SU-DHL-6 (cell line): ENCODE data around the gene TBCK.
"Not testable (repeated sequence)": the region's sequence is repeated elsewhere in the genome, so short reads cannot be mapped to it uniquely, and the experiment has no call there.

ENCODE experiments used
- H2AFZ ChIP-seq: fragments of 200-600 bp; sonication (generic); 2 replicates; pipeline ENCODE4 v1.6.1; 2014; ENCODE audit warnings: low read depth, mild to moderate bottlenecking, moderate library complexity, mixed read lengths, antibody characterized with exemption, low read length; ENCODE audit not compliant: severe bottlenecking
- H3F3A ChIP-seq: fragments of 200-600 bp; shearing (Covaris generic); 2 replicates; pipeline ENCODE4 v1.6.0; 2016; ENCODE audit warnings: antibody characterized with exemption, mild to moderate bottlenecking; ENCODE audit not compliant: insufficient read depth
- H3K27ac ChIP-seq: fragments of 200-600 bp; sonication (generic); 2 replicates; pipeline ENCODE4 v1.5.1; 2016; ENCODE audit warnings: low read depth, mild to moderate bottlenecking, low read length, moderate library complexity, mixed read lengths
- H3K27me3 ChIP-seq: fragments of 200-600 bp; sonication (generic), shearing (Covaris generic); 2 replicates; pipeline ENCODE4 v1.6.0; 2014; ENCODE audit warnings: mild to moderate bottlenecking, low read length
- H3K36me3 ChIP-seq: fragments of 200-600 bp; sonication (generic); 2 replicates; pipeline ENCODE4 v1.6.1; 2014; ENCODE audit warnings: mild to moderate bottlenecking, low read length, mixed read lengths
- H3K4me2 ChIP-seq: fragments of 300-600, 200-600 bp; shearing (Covaris generic), sonication (generic); 2 replicates; pipeline ENCODE4 v1.6.0; 2014; ENCODE audit warnings: low read length, low read depth, mild to moderate bottlenecking; ENCODE audit not compliant: poor library complexity, severe bottlenecking
- H3K4me3 ChIP-seq: fragments of 200-600 bp; sonication (generic); 2 replicates; pipeline ENCODE4 v1.5.1; 2014; ENCODE audit warnings: antibody characterized with exemption, low read length, mild to moderate bottlenecking, mixed read lengths; ENCODE audit not compliant: insufficient read depth, poor library complexity, severe bottlenecking
- H3K79me2 ChIP-seq: fragments of 200-600 bp; sonication (generic); 2 replicates; pipeline ENCODE4 v1.6.1; 2014; ENCODE audit warnings: mild to moderate bottlenecking, low read length, moderate library complexity; ENCODE audit not compliant: insufficient read depth
- H3K9ac ChIP-seq: fragments of 200-600 bp; sonication (generic); 2 replicates; pipeline ENCODE4 v1.7.0; 2014; ENCODE audit warnings: mild to moderate bottlenecking, low read length
- H3K9me2 ChIP-seq: fragments of 200-600 bp; sonication (generic); replicated peaks from 2 replicates; pipeline ENCODE4 v1.6.1; 2014; ENCODE audit warnings: low read length; ENCODE audit not compliant: insufficient read depth
- H3K9me3 ChIP-seq: fragments of 200-600 bp; sonication (generic); 2 replicates; pipeline ENCODE4 v1.6.1; 2014; ENCODE audit warnings: low read length, mixed read lengths; ENCODE audit not compliant: insufficient read depth
- H4K20me1 ChIP-seq: fragments of 200-600 bp; sonication (generic); 2 replicates; pipeline ENCODE4 v1.6.1; 2014; ENCODE audit warnings: low read depth, mild to moderate bottlenecking, antibody characterized with exemption, low read length, moderate library complexity, mixed read lengths
- CTCF ChIP-seq: fragments of 200-600 bp; sonication (generic); IDR thresholded peaks from one replicate; pipeline ENCODE4 v1.5.1; 2017; ENCODE audit warnings: antibody characterized with exemption, mild to moderate bottlenecking, low read length, moderate library complexity; ENCODE audit not compliant: insufficient read depth, poor library complexity, severe bottlenecking
- EZH2phosphoT487 ChIP-seq: fragments of 200-600 bp; sonication (generic), shearing (Covaris generic); conservative IDR thresholded peaks from 2 replicates; pipeline ENCODE4 v1.6.1; 2018; ENCODE audit warnings: mild to moderate bottlenecking, antibody characterized with exemption, low read length, moderate library complexity, mixed read lengths

TBCK gene

GRCh38 chr4:106116025-106116424, 200.0 kb downstream of the TBCK start:
- H3K9ac ChIP-seq, result no peak overlapping the region
- no peaks in the 10 kb centered on the region for H4K20me1 ChIP-seq
- H3K4me2 ChIP-seq, result no peak overlapping the region
- TF ChIP-seq CTCF (no peak), EZH2phosphoT487 (no peak)
- no peak overlapping the region for H3K27ac ChIP-seq
- no peaks in the 10 kb centered on the region for H3K9me3 ChIP-seq
- no peaks in the 10 kb centered on the region for H3F3A ChIP-seq
- no peaks in the 10 kb centered on the region for H3K9me2 ChIP-seq
- no peak overlapping the region for H2AFZ ChIP-seq
- no peaks in the 10 kb centered on the region for H3K27me3 ChIP-seq
- H3K36me3 ChIP-seq, result no peaks in the 10 kb centered on the region
- no peak overlapping the region for H3K4me3 ChIP-seq
- H3K79me2 ChIP-seq, result no peaks in the 10 kb centered on the region

- no peak for TF ChIP-seq CTCF
- TF ChIP-seq EZH2phosphoT487, result no peak
- H3K4me2 ChIP-seq, result no peak overlapping the region
- no peaks in the 10 kb centered on the region for H3K9me2 ChIP-seq
- H4K20me1 ChIP-seq, result no peaks in the 10 kb centered on the region
- no peaks in the 10 kb centered on the region for H3F3A ChIP-seq
- no peaks in the 10 kb centered on the region for H3K9me3 ChIP-seq
- no peak overlapping the region for H3K4me3 ChIP-seq
- H2AFZ ChIP-seq, result no peak overlapping the region
- no peaks in the 10 kb centered on the region for H3K79me2 ChIP-seq
- no peak overlapping the region for H3K27ac ChIP-seq
- no peaks in the 10 kb centered on the region for H3K27me3 ChIP-seq
- no peaks in the 10 kb centered on the region for H3K36me3 ChIP-seq
- H3K9ac ChIP-seq, result no peak overlapping the region
Measured at GRCh38 chr4:106114270-106114669, 201.7 kb downstream of the TBCK start.

GRCh38 chr4:106111778-106112469, 204.1 kb downstream of the TBCK start:
- H3K36me3 ChIP-seq, H4K20me1 ChIP-seq, H3K9me3 ChIP-seq, H3K4me3 ChIP-seq, H3F3A ChIP-seq, H3K9ac ChIP-seq, H3K27me3 ChIP-seq, H3K79me2 ChIP-seq, H2AFZ ChIP-seq, H3K4me2 ChIP-seq, H3K27ac ChIP-seq, H3K9me2 ChIP-seq: not testable (repeated sequence)

GRCh38 chr4:106109929-106110328, 206.1 kb downstream of the TBCK start:
- no peak overlapping the region for H3K9ac ChIP-seq
- H3K36me3 ChIP-seq, result no peaks in the 10 kb centered on the region
- no peak overlapping the region for H3K4me2 ChIP-seq
- H4K20me1 ChIP-seq, result no peaks in the 10 kb centered on the region
- no peak overlapping the region for H3K27ac ChIP-seq
- no peaks in the 10 kb centered on the region for H3K9me2 ChIP-seq
- H3F3A ChIP-seq, result no peaks in the 10 kb centered on the region
- H3K27me3 ChIP-seq, result no peaks in the 10 kb centered on the region
- TF ChIP-seq EZH2phosphoT487 (no peak), CTCF (no peak)
- no peaks in the 10 kb centered on the region for H3K79me2 ChIP-seq
- H2AFZ ChIP-seq, result no peak overlapping the region
- no peak overlapping the region for H3K4me3 ChIP-seq
- no peaks in the 10 kb centered on the region for H3K9me3 ChIP-seq
